Breast epithelium (tissue), 4 donors: ENCODE measurements around the gene PCDHGA1. TPM values are rescaled to one million over a fixed set of nuclear protein-coding genes. Genes with fewer than 3 reads are reported as not detected.
"Not testable (repeated sequence)": the region's sequence is repeated elsewhere in the genome, so short reads cannot be mapped to it uniquely, and the experiment has no call there.

Experiments
- DNase-seq, 2 donors: peaks; one replicate each; pipeline ENCODE4 v3.0.0-alpha.2; 2019; ENCODE audit warnings: low spot score in 2 of 2
- H3K27ac ChIP-seq, 2 donors: fragments of 200-600 bp; sonication (generic) in 1 of 2; one replicate each; pipeline ENCODE4 v1.5.1; 2016 to 2019; ENCODE audit warnings: mild to moderate bottlenecking in 1 of 2
- H3K27me3 ChIP-seq, 2 donors: fragments of 200-600 bp; sonication (generic) in 1 of 2; one replicate each; pipeline versions ENCODE4 v1.5.1 to v1.6.0; 2017 to 2019; ENCODE audit warnings: control low read depth in 1 of 2, mild to moderate bottlenecking in 1 of 2
- H3K36me3 ChIP-seq: fragments of 200-600 bp; one replicate; pipeline ENCODE4 v1.5.1; 2019
- H3K4me1 ChIP-seq, 2 donors: fragments of 200-600 bp; sonication (generic); one replicate each; pipeline ENCODE4 v1.5.1; 2016 to 2019; ENCODE audit warnings: control low read depth in 1 of 2
- H3K4me3 ChIP-seq, 3 donors: fragments of 200-600 bp; sonication (generic); 1 replicate in 2 of 3; 2 replicates in 1 of 3; pipeline ENCODE4 v1.5.1; 2016 to 2019; ENCODE audit warnings: mild to moderate bottlenecking in 3 of 3, moderate library complexity in 2 of 3
- H3K9me3 ChIP-seq, 2 donors: fragments of 200-600 bp; sonication (generic) in 1 of 2; one replicate each; pipeline ENCODE4 v1.5.1; 2016 to 2019; ENCODE audit warnings: control low read depth in 1 of 2
- POLR2A ChIP-seq: fragments of 450-650 bp; IDR thresholded peaks from one replicate; pipeline ENCODE4 v1.6.1; 2016; ENCODE audit warnings: antibody characterized with exemption, mild to moderate bottlenecking, moderate library complexity
- POLR2AphosphoS5 ChIP-seq, 3 donors: sonication (generic); formaldehyde crosslinking; IDR thresholded peaks; one replicate each; pipeline ENCODE4 v1.6.1; 2017; ENCODE audit warnings: antibody characterized with exemption in 3 of 3
- intact Hi-C: fragments of 100-400 bp; cut with DNase I; formaldehyde crosslinking; loops from one replicate; pipeline ENCODE4 v1.15.1; 2023; ENCODE audit warnings: low total_unique reads
- total RNA-seq, 3 donors: library from RNA; depleted of rRNA; stranded (reverse); fragments of >200 nt; gene quantifications; one replicate each; pipeline ENCODE4 v1.1.0, GENCODE V29; 2016
- TF ChIP-seq, protein P1 (sequence below), 3 donors: fragments of 450-650 bp; IDR thresholded peaks; one replicate each; pipeline ENCODE4 v1.5.1; 2016 to 2017; ENCODE audit warnings: antibody characterized with exemption in 3 of 3, mild to moderate bottlenecking in 3 of 3, moderate library complexity in 3 of 3

The PCDHGA1 gene
- total RNA-seq, 3 donors from 2014 or later = 0.80 to 1.3 (median 1.2) TPM

DNA sequence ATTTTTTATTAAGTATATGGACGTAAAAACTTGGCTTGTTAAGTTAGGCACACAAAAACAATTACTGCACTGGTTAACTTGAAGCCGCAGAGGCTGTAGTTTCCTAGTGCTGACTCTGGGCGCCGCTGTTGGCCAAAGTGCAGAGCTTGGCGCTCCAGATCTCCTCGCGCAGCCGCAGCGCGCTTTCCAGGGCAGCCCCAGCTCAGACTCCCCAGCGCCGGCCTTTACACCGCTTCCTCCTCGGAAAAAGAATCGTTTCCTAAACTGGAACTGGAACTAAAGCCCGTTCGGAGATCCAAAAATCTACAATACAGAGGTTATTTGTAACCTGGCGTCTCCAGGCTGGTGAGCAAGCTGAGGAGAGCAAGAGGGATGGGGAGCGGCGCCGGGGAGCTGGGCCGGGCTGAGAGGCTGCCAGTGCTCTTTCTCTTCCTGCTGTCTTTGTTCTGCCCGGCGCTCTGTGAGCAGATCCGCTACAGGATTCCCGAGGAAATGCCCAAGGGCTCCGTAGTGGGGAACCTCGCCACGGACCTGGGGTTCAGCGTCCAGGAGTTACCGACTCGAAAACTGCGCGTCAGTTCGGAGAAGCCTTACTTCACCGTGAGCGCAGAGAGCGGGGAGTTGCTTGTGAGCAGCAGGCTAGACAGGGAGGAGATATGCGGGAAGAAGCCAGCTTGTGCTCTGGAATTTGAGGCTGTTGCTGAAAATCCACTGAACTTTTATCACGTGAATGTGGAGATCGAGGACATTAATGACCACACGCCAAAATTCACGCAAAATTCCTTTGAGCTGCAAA lies 67.6 kb downstream of the PCDHGA1 start, which contains the start of gene PCDHGB5:
Gene PCDHGB5 (plus strand): TSS at position 192 of the 796 bp plus-strand sequence. CDS start 181 bp downstream, at position 373.
- Histone ChIP-seq H3K9me3 (peaks cover 79 to 96% of the 10 kb centered on the region in 2 donors), H3K4me3 (peak within 1 kb of the TSS; percentile 1 to 45 (median 24))
- H3K4me1 ChIP-seq, H3K36me3 ChIP-seq, DNase-seq, H3K27me3 ChIP-seq, H3K27ac ChIP-seq, intact Hi-C loops: not testable (repeated sequence)
- TF ChIP-seq, protein P1, sequence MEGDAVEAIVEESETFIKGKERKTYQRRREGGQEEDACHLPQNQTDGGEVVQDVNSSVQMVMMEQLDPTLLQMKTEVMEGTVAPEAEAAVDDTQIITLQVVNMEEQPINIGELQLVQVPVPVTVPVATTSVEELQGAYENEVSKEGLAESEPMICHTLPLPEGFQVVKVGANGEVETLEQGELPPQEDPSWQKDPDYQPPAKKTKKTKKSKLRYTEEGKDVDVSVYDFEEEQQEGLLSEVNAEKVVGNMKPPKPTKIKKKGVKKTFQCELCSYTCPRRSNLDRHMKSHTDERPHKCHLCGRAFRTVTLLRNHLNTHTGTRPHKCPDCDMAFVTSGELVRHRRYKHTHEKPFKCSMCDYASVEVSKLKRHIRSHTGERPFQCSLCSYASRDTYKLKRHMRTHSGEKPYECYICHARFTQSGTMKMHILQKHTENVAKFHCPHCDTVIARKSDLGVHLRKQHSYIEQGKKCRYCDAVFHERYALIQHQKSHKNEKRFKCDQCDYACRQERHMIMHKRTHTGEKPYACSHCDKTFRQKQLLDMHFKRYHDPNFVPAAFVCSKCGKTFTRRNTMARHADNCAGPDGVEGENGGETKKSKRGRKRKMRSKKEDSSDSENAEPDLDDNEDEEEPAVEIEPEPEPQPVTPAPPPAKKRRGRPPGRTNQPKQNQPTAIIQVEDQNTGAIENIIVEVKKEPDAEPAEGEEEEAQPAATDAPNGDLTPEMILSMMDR (IDR thresholded peaks at IDR 0.05) = peak in 2 of 3 donors; percentile 38 to 40

DNA sequence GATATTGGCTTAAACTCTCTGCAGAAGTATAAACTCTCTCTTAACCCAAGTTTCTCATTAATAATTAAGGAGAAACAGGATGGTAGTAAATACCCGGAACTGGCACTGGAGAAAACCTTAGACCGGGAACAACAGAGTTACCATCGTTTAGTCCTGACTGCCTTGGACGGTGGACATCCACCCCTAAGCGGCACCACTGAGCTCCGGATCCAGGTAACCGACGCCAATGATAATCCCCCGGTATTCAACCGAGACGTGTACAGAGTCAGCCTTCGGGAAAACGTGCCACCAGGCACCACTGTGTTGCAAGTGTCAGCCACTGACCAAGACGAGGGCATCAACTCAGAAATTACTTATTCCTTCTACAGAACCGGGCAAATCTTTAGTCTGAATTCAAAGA lies 68.3 kb downstream of the PCDHGA1 start:
- Histone ChIP-seq H3K27me3 (no peaks in the 10 kb centered on the region), H3K36me3 (no peaks in the 10 kb centered on the region), H3K9me3 (peaks cover 79 to 96% of the 10 kb centered on the region in 2 donors), H3K27ac (no peak overlapping the region), H3K4me3 (peak overlapping the region in 1 of 3 donors; percentile 10), H3K4me1 (no peaks in the 10 kb centered on the region)
- no peak for DNase-seq
- TF ChIP-seq, protein P1 (IDR thresholded peaks at IDR 0.05) = no peak
- TF ChIP-seq POLR2AphosphoS5 (IDR thresholded peaks at IDR 0.05) (no peak), POLR2A (no peak)
- intact Hi-C loops = no loop called here

DNA sequence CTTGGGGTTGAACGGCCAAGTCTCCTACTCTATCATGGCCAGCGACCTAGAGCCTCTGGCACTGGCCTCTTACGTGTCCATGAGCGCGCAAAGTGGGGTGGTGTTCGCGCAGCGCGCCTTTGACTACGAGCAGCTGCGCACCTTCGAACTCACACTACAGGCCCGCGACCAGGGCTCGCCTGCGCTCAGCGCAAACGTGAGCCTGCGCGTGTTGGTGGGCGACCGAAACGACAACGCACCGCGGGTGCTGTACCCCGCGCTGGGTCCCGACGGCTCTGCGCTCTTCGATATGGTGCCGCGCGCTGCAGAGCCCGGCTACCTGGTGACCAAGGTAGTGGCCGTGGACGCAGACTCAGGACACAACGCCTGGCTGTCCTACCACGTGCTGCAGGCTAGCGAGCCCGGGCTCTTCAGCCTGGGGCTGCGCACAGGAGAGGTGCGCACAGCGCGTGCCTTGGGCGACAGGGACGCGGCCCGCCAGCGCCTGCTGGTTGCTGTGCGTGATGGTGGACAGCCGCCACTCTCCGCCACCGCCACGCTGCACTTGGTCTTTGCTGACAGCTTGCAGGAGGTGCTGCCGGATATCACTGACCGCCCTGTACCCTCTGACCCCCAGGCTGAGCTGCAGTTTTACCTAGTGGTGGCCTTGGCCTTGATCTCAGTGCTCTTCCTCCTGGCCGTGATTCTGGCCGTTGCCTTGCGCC lies 69.4 kb downstream of the PCDHGA1 start:
- Histone ChIP-seq H3K4me1 (no peaks in the 10 kb centered on the region), H3K9me3 (peaks cover 79 to 96% of the 10 kb centered on the region in 2 donors), H3K4me3 (peak overlapping the region in 1 of 3 donors; percentile 35), H3K36me3 (no peaks in the 10 kb centered on the region), H3K27me3 (no peaks in the 10 kb centered on the region), H3K27ac (no peak overlapping the region)
- intact Hi-C loops = loop anchor here (5.0 kb wide), 1 partner anchor 128 kb away; no protein-coding TSS in a partner anchor
- DNase-seq = no peak
- TF ChIP-seq POLR2A (no peak), POLR2AphosphoS5 (IDR thresholded peaks at IDR 0.05) (no peak)
- TF ChIP-seq, protein P1 (IDR thresholded peaks at IDR 0.05) = no peak

DNA sequence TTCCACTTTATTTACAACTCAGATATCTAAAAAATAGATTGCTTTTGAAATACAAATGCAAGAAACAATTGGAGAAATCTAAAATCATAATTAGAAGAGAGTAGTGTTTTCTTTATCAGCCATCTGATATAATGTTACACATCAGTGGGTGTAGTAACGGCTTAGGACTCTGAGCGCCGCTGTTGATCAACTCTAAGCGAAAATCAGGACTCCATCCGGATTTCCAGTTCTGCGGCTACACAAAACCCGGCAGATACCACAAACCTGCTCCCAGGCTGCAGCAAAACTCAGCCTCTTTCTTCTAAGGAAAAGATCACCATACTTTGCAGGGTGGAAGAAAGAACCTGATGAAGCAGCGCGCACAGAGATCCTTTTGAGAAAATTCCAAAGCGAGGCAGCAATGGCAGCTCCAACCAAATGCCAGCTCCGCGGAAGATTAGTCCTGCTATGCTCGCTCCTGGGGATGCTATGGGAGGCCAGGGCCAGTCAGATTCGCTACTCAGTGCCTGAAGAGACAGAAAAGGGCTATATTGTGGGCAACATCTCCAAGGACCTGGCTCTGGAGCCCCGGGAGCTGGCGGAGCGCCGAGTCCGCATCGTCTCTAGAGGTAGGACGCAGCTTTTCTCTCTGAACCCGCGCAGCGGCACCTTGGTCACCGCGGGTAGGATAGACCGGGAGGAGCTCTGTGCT lies 72.4 kb downstream of the PCDHGA1 start, which contains the start of gene PCDHGA9:
Gene PCDHGA9 (plus strand): TSS at position 226 of the 691 bp plus-strand sequence. CDS start 175 bp downstream, at position 401.
- Histone ChIP-seq H3K27ac (peak within 1 kb of the TSS in 1 of 2 donors; percentile 0), H3K36me3 (no peaks in the 10 kb centered on the region), H3K4me1 (no peaks in the 10 kb centered on the region), H3K27me3 (no peaks in the 10 kb centered on the region), H3K4me3 (peak within 1 kb of the TSS; percentile 27 to 57 (median 35)), H3K9me3 (peaks cover 77 to 96% of the 10 kb centered on the region in 2 donors)
- DNase-seq = no peak
- TF ChIP-seq, protein P1 (IDR thresholded peaks at IDR 0.05) = no peak
- TF ChIP-seq POLR2AphosphoS5 (IDR thresholded peaks at IDR 0.05) (no peak), POLR2A (no peak)
- intact Hi-C loops = loop anchor here (5.0 kb wide), 1 partner anchor 125 kb away; no protein-coding TSS in a partner anchor
